HG03575 (cell line): ENCODE data around the gene TRIM8.

Experiments
- ATAC-seq: cut with Tn5 transposase; IDR thresholded peaks from one replicate; pipeline ENCODE4 v1.9.1; 2021; ENCODE audit not compliant: unreplicated experiment, insufficient number of reproducible peaks, low FRiP score; ENCODE audit errors: extremely low read depth

TRIM8 gene

DNA sequence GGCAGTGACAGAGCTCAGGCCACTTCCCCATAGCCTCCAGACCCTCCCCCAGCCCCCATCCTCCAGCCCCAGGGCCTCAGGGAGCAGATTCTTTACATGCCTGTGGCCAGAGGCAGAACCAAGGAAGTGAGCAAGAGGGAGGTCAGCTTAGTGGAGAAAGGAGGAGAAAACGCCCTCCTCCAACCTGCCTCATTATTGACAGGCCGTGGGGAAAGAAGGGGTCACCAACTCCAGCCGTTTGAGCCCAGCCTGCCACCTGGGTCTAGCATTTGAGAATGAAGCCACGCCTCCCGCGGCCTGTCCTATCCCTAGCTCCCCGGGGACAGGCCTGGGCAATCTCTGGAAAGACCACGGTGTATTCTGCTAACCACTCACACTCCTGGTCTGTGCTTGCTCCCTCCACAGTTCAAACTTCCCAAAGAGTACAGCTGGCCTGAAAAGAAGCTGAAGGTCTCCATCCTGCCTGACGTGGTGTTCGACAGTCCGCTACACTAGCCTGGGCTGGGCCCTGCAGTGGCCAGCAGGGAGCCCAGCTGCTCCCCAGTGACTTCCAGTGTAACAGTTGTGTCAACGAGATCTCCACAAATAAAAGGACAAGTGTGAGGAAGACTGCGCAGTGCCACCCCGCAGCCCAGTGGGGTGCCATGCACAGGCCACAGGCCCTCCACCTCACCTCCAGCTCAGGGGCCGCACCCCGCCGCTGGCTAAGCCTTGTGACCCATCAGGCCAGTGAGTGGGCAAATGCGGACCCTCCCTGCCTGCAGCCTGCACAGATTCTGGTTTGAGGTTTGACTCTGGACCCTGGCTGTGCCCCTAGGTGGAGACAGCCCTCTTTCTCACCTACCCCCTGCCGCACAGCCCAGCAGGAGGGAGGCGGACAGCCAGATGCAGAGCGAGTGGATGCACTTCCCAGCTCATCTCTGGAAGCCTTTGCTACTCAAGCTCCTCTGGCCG lies 14.3 kb upstream of the TRIM8 start:
- no peak for ATAC-seq

DNA sequence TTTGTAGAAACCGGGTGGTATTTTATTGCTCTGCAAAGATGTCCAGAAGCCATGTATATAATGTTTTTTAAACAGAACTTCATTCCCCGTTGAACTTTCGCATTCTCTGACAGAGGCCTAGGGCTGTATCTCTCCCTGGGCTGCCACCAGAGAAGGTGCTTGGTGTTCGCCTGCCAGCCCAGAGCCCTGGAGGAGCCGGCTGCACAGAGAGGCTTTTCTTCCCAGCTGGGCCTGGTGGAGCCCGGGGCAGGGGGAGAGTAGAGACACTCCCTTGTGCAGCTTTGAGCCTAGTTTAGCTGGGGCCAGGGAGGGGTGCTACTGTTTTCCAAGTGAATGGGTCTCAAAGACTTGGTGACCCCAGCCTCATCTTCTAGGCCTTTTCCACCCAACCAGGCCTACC lies 13.6 kb upstream of the TRIM8 start:
- ATAC-seq: no peak

DNA sequence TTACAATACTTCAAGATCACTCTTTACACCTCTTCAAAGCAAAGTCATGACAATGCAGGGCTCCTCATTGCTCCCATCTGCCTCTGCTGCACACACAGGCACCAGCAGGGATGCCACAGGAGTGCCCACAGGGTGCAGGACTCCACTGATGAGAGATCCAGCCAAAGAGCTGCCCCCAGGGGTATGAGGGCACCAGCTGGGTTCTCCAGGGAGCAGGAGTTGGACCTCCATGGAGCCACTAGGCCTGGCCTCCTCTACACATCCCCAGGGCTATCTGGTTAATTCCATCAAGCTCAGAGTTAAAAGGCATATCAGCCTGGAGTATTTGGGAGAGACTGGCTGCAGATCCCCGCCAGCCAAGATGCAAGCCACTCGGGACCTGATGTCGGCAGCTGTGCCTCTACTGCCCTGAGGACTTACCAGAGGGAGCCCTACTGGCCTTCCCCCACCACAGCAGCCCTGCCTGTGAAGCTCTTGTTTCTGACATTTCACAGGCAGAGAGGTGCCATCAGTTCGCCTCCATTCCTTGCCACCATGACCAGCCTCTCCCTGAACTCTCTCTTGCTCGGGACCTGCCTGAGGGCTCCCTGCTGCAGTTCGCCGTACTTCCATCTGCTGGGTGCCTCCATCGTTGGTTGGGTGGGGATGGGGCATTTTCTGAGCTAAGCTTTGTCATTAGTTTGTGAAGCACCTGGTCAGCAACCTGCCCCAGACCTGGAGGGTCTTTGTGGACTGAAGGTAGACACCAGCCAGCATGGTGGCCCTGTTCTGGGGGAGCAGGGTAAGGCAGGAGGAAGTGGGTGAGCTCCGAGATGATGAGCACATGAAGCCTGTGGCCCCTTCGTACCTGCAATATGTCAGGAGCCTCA lies 12.5 kb upstream of the TRIM8 start:
- no peak for ATAC-seq

DNA sequence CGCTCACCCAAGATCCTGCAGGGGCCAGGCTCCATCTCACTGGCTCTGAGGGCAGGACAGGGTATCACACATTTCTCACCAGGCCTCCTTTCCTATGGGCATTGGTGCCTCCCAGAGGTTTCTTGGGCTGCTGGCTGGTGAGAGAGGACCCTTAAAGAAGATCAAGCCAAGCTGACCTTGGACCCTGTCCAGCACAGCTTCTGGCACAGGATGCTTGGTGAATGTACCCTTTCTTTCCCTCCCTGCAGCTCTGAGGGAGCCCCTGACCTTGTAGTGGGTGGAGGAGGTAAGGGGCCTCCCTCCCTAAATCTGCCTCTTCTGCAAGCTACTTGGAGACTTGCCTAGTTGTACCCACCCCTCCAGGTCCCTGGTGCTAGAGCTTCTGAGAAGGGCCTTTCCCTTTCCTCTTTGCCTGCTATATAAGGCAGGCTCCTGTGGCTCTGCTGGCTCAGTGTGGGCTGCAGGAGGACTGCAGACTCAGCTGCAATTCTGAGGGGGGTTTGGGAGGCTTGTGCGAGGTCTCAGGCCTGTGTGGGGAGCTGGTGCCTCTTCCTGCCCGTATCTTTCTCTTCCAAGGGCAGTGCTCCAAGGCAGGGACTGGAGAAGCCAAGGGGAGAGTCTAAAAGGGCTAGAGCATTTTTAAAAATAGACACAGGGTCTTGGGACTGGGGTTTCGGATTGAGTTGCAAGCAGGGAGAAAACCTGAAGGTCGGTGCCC lies 11.7 kb upstream of the TRIM8 start:
- no peak for ATAC-seq

DNA sequence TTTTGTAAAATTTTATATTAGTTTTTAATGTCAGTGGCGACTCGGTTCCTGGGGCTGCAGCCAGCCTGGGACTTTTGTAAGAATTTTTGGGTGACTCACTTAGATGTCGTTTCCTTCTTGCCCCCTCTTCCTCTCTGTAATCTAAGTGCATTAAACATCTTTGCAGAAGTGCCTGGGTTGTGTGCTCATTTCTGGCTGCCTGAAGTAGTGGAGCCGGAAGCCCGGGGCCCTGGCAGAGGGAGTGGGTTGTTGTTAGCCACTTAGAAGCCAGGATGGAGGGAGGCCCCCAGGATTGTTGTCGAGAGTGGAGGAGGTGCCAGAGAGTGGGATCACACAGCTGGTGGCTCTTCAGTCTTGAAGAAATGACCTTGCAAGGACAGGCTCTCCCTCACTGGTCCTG lies 11.0 kb upstream of the TRIM8 start:
- no peak for ATAC-seq

DNA sequence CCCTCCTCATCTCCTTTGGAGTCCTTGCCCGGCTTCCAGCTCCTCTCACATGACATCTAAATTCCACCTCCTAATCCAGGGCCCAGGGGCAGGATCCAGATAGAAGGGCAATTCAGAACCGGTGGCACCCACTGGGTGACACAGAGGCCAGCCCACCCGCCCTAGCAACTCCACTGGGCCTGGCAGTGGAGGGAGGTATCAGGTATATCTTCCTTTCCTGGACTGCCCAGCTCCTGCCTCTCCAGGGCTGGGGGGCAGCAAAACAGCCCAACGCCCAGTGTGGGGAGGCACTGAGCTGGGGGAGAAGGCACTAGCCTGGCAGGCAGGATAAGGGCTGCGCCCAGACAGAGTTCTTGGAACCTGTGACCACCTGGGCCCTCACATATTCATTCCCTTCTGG lies 10.4 kb upstream of the TRIM8 start:
- ATAC-seq: no peak

DNA sequence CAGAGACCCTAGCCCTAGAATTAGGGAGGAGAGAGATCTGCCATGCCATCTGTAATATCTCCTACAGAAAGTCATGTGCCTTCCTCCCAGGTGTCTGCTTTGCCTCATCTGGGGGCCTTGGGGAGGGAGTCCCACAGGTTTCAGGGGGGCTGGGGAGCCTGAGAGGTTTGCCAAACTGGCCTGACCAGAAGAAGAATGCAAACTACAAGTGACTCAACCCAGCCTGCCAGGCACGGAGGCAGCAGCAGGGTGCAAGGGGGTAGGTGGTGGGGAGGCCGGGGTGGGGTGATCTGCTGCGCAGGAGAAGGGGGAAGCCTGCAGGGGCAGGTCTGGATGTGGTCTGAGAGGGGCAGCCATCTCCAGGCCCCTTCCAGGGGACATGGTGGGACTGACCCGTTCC lies 9.6 kb upstream of the TRIM8 start:
- ATAC-seq: no peak

DNA sequence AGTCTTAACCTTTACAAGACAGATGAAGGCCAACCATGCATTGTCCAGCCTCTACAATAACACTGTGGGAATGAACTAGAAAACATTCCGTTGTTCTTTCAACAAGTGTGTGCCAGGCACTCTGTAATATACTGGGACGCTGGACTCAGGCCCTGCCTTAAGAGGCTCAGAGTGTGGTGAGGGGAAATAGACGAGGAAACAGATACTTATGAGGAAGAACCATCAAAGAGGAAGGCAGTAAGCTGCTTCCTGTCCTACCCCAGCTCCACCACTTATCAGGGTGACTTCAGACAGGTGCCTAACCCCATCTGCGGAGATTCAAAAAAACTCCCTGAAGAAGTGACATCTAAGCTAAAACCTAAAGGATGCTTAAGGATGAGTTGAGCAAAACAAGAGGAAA lies 8.9 kb upstream of the TRIM8 start:
- ATAC-seq: no peak

DNA sequence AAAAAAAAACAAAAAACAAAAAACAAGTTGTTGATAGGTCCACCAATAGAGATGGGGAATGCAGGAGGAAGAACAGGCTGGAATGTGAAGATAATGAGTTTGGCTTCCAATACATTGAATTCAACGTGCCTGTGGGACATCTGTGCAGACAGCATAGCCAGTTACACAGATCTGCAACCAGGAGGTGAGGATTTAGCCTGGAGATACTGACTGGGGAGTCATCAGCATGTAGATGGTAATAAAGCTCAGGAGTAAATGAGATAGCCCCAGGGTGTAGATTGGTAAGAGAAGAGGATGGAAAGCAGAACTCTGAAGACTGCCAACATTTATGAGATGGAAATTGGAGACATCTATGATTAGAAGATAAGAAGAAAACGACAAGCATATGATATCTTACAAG lies 4.7 kb upstream of the TRIM8 start:
- ATAC-seq: no peak

DNA sequence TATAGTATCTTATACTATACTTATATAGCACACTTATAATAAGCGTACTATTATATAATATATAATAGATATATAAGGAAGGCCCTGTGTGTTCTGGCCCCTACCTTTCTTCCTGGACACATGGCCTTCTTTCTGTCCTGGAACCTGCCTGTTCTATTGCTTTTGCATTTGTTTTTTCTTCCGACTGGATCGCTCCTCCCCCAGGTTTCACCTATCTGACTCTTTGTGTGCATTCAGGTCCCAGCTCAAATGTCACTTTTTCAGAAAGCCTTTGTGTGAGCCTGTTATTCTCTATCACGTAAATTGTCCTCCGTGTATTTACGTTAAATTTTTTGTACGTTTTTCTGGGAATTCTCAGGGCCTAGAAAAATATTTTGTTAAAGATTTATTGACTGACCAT lies 2.9 kb upstream of the TRIM8 start:
- ATAC-seq: no peak

DNA sequence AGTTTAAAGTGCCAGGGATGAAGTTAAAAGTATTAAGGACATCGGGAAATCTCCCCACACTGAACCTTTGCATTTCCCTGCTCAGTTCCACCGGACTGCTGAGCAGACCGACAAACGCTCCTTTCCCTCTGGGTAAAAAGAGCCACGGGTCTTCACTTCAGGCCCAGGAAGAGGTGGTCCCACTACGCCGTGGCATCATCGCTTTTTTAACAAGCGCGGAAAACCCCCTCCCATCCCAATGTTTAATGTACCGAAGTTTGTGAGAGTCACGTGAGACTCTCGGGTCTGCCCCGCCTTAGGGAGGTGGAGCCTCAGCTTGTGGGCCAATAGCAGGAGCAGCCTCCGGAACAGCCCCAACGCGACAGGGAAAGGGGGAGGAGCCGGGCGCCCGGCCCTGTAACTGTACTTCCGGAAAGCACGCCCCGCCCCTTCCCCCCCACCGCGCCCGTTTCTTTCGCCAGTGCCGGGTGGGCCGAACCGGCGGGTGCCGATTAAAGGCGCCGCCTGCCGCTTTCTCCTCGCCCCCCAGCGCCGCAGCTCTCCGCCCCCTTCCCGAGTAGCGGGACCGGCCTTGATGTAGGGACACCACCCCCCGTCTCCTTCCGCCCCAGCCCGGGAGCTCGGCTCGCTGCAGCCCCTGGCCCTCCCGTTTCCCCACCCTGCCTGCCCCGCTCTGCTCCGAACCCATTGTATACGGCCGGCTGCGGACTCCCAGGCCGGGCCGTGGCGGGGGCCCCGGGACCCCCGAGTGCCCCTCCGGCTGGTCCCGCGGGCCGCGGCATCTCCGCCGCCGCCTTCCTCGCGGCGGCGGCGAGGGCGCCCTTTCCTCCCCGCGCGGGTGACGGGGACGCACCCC lies 2.2 kb upstream of the TRIM8 start:
- ATAC-seq: no peak

DNA sequence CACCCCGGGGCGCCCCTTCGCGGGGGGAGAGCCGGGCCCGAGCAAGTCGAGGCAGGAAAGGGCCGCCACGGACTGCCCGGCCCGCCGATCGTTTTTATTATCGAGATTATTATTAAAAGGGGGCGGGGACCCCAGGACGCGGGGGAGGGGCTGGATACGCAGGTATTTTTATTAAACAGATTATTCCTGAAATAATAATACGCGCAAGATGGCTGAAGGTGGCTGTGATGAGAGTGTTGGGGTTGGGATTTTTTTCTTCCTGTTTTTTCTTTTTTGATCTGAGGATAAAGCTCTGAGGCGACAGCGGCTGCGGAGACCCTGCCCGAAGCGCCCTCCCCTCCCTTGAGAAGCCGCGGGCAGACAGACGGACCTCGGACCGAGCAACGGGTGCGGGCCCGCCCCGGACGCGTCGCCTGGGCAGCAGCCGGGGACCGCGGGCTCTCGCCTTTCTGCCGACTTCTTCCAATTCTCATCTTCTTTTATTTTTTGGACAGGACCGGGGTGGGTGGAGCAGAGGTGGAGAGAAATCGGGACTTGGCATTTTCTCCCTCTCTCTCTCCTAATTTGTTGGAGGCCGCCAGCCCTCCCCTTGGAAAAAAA lies 1.4 kb upstream of the TRIM8 start:
- ATAC-seq: no peak

DNA sequence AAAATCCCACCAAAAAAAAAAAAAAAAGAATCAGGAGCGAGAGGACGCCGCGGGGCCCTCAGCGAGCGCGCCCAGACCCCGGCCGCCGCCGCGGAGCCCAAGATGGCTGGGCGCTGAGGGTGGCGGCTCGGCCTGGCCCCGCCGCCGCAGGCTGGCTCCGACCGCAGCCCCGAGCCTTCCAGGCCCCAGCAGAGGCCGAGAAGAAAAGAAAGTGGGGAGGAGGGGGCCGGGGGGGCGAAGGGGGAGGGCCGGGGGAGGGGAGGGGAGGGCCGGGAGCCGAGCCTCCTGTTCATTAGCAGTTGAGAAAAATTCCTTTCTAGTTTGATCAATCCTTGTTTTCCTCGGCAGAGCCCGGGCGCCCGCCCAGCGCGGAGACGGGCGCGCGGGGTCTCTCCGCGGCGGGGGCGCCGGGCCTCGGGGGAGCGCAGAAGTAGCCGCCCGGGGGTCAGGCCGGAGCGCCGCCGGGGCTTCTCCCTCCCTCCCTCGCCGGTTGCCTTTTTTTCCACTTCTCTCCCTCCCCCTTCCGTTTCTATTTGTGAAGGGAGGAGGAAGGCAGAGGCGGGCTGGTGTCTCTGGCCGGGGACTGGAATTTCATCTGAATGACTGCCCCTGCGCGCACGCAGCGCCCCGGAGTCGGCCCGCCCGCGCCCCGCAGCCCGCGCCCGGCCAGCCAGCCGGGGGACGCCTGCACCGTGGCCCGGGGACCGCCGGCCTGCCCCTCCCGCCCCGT lies 778 bp upstream of the TRIM8 start:
- no peak for ATAC-seq

DNA sequence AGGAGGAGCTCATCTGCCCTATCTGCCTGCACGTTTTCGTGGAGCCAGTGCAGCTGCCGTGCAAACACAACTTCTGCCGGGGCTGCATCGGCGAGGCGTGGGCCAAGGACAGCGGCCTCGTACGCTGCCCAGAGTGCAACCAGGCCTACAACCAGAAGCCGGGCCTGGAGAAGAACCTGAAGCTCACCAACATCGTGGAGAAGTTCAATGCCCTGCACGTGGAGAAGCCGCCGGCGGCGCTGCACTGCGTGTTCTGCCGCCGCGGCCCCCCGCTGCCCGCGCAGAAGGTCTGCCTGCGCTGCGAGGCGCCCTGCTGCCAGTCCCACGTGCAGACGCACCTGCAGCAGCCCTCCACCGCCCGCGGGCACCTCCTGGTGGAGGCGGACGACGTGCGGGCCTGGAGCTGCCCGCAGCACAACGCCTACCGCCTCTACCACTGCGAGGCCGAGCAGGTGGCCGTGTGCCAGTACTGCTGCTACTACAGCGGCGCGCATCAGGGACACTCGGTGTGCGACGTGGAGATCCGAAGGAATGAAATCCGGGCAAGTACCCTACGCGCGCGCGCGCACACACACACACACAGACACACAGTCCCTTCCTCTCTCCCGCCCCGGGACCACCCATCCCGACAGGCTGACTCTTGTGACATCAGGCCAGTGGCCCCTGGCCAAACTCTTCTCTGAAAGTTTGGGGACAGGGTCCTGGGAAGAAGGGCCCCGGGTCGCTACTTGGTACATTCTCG lies 538 bp downstream of the TRIM8 start:
- ATAC-seq: no peak

DNA sequence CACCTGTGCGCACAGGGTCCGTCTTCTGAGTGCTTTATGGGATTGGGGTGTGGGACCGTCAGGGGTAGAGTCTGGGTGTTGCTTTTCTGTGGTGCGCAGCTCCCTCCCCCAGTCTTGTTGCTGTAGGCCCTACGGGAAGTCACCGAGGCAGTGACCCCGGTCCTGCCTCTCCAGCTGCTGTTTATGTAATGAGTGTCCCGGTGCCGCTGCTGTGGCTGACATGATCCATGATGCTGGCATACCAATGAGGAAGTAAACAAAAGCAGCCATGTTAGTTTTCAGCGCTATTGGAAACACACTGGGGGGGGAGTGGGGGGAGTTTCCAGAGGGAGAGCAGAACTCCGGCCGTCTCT lies 1.1 kb downstream of the TRIM8 start:
- ATAC-seq: no peak

DNA sequence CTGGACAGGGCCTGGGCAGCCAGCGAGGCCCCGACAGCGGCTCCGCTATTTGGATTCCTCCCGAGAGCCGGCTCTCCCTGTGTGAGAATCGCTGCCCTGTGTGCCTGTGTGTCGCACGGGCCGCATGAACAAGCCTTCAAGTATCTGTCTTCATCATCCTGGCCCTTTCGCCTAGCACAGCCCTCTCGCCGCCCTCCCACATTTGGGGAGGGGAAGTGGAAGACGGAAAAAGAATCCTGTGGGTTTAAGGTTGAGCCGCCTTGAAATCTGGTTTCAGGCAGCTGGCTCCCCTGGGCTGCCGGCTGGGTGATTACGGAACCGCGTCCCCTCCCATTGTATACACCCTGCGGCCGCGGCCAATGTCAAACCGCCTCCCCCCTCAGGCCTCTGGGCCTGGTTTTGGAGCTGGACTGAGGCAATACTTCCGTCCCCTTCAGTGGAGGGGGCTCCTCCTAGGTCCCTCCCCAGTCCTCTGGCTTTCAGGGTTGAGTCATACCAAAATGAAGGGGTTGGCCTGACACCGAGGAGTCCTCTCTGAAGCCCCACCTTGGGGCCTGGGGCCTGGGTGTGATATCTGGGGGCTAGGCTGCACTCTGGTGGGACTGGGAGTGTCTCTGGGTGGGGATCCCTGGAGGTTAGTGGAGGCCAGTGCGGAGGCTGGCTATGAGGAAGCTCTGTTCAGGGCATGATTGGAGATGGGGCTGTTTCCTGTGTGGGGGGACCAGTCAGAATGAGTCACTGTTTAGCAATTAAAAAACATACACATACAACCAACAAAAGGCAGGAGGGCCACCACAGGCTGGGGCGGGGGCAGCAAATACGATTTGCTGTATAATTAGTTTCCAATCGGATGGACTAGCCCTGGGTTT lies 1.7 kb downstream of the TRIM8 start:
- ATAC-seq: no peak
